K562 (cell line): Measurements from ENCODE around the gene ARHGAP18. TPM values are rescaled to one million over a fixed set of nuclear protein-coding genes. Genes with fewer than 3 reads are reported as not detected.
A peak's percentile ranks its signal among the peaks of the same experiment; 100 is the strongest.

Experiments used
- BRD9 ChIP-seq: fragments of 450-650 bp; IDR thresholded peaks from 2 replicates; pipeline ENCODE4 v1.6.1; 2018; ENCODE audit warnings: low read depth; ENCODE audit not compliant: partially characterized antibody
- CC2D1A ChIP-seq: fragments of 450-650 bp; IDR thresholded peaks from 2 replicates; pipeline ENCODE4 v1.6.1; 2017; ENCODE audit warnings: mild to moderate bottlenecking
- ETS2 ChIP-seq: IDR thresholded peaks from 2 replicates; pipeline ENCODE4 v1.6.1; 2016; ENCODE audit warnings: borderline replicate concordance, missing genetic modification characterization, mild to moderate bottlenecking, moderate library complexity, missing compliant biosample characterization; ENCODE audit not compliant: poor library complexity, severe bottlenecking
- EZH2 ChIP-seq: IDR thresholded peaks from 2 replicates; pipeline ENCODE4 v1.6.1; 2012; ENCODE audit warnings: low read depth, mild to moderate bottlenecking, inconsistent platforms, low read length, borderline replicate concordance
- GATA2 ChIP-seq: sonication (generic); formaldehyde crosslinking; IDR thresholded peaks from 2 replicates; pipeline ENCODE4 v1.4.0; 2020; ENCODE audit warnings: mild to moderate bottlenecking, missing genetic modification reagents
- PHTF2 ChIP-seq: fragments of 250-450 bp; sonication (Bioruptor Pico); IDR thresholded peaks from 2 replicates; pipeline ENCODE4 v1.5.0; 2021; ENCODE audit warnings: mild to moderate bottlenecking
- ZNF583 ChIP-seq: fragments of 250-450 bp; sonication (Bioruptor Pico); IDR thresholded peaks from 2 replicates; pipeline ENCODE4 v1.4.0; 2020
- ZNF589 ChIP-seq: fragments of 200-800 bp; sonication (Bioruptor generic); IDR thresholded peaks from 2 replicates; pipeline ENCODE4 v1.6.1; 2016; ENCODE audit warnings: low read depth, missing genetic modification characterization, missing compliant biosample characterization
- ZNF830 ChIP-seq: fragments of 250-450 bp; sonication (Bioruptor Pico); IDR thresholded peaks from 2 replicates; pipeline ENCODE4 v1.5.0; 2021; ENCODE audit warnings: mild to moderate bottlenecking
- polyA plus RNA-seq, 8 experiments: library from polyadenylated mRNA; depleted of rRNA in 4 of 8; stranded (reverse) in 5 of 8; unstranded in 3 of 8; fragments of >200 nt; fragmentation: Nextera tagmentation in 2 of 8; fragmentation: Illumina TruSeq in 1 of 8; extraction: Ambion mirVana in 2 of 8; extraction: Trizol in 1 of 8; gene quantifications; 2 replicates each; pipeline versions ENCODE4 v1.2.1 to v1.2.3, GENCODE V29; 2011 to 2014; ENCODE audit warnings: inconsistent platforms in 1 of 8, missing spikeins in 1 of 8
- total RNA-seq, 7 experiments: library from RNA; depleted of rRNA in 6 of 7; stranded (reverse); fragments of >200 nt in 6 of 7; fragmentation: Illumina TruSeq in 2 of 7; extraction: Trizol in 2 of 7; gene quantifications; 2 replicates each; pipeline versions ENCODE4 v1.2.1 to v1.2.3, GENCODE V29; 2011 to 2021; ENCODE audit warnings: low replicate concordance in 1 of 7
- TF ChIP-seq, protein P1 (sequence below): IDR thresholded peaks from 3 replicates; pipeline ENCODE4 v1.6.1; 2011; ENCODE audit warnings: borderline replicate concordance, mild to moderate bottlenecking, moderate library complexity; ENCODE audit not compliant: insufficient read length; ENCODE audit errors: extremely low read depth
- TF ChIP-seq, protein P2 (sequence below): fragments of 450-650 bp; IDR thresholded peaks from 2 replicates; pipeline ENCODE4 v1.6.1; 2017; ENCODE audit warnings: antibody characterized with exemption, mild to moderate bottlenecking
- TF ChIP-seq, protein P3 (sequence below): sonication (generic); formaldehyde crosslinking; IDR thresholded peaks from 2 replicates; pipeline ENCODE4 v1.8.0; 2022; ENCODE audit warnings: mild to moderate bottlenecking, missing genetic modification reagents
- TF ChIP-seq, protein P4 (sequence below): fragments of 450-650 bp; formaldehyde crosslinking; IDR thresholded peaks from 2 replicates; pipeline ENCODE4 v1.4.0; 2020; ENCODE audit warnings: mild to moderate bottlenecking

ARHGAP18 gene
- total and polyA plus RNA-seq, 9 of the 15 experiments (the other 6 are each of a cell fraction or from before 2014, with no cell fraction given), result 13.3 to 29.7 (median 21.1) TPM

DNA sequence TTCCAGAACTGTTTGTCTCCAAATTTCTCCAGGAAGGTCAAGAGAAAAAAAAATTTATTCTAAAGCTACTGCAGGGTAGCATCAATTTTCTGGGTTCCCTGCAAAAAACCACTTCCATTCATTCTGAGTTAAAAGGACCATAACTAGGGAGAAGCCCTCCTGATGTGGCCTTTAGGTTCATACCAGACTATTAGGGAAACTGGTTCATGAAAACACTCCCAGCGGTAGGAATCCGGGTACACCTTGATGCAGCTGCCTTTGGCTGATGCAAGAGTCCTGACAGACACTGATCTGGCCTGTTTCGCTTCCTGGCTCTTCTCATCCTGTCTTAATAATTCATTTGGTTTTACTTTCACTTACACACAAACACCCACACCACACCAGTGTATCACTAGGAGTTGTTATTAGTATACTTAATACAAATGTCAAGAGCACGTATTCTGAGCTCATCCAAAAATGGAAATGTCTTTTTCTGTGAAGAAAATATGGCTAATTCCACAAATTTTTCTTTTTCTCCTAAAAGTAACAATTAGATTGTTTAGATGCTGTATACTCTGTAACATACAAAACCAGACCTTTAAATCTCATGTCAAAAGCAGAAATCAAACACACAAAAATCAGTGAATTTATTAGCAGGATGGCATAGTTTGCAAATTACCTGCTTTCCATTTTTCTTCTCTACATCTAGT is 38.4 kb upstream of the ARHGAP18 start (continued):
- TF ChIP-seq, protein P1, sequence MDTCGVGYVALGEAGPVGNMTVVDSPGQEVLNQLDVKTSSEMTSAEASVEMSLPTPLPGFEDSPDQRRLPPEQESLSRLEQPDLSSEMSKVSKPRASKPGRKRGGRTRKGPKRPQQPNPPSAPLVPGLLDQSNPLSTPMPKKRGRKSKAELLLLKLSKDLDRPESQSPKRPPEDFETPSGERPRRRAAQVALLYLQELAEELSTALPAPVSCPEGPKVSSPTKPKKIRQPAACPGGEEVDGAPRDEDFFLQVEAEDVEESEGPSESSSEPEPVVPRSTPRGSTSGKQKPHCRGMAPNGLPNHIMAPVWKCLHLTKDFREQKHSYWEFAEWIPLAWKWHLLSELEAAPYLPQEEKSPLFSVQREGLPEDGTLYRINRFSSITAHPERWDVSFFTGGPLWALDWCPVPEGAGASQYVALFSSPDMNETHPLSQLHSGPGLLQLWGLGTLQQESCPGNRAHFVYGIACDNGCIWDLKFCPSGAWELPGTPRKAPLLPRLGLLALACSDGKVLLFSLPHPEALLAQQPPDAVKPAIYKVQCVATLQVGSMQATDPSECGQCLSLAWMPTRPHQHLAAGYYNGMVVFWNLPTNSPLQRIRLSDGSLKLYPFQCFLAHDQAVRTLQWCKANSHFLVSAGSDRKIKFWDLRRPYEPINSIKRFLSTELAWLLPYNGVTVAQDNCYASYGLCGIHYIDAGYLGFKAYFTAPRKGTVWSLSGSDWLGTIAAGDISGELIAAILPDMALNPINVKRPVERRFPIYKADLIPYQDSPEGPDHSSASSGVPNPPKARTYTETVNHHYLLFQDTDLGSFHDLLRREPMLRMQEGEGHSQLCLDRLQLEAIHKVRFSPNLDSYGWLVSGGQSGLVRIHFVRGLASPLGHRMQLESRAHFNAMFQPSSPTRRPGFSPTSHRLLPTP, result no peak
- TF ChIP-seq BRD9, result peak; percentile 87
- TF ChIP-seq EZH2, result no peak
- TF ChIP-seq CC2D1A, result no peak
- no peak for TF ChIP-seq ETS2 (tag)
- TF ChIP-seq ZNF830 (CRISPR knock-in tag), result no peak
- no peak for TF ChIP-seq GATA2 (CRISPR knock-in tag)
- TF ChIP-seq ZNF583 (CRISPR knock-in tag), result peak; percentile 52; the same call in 1 of the 2 replicates
- TF ChIP-seq, protein P2, sequence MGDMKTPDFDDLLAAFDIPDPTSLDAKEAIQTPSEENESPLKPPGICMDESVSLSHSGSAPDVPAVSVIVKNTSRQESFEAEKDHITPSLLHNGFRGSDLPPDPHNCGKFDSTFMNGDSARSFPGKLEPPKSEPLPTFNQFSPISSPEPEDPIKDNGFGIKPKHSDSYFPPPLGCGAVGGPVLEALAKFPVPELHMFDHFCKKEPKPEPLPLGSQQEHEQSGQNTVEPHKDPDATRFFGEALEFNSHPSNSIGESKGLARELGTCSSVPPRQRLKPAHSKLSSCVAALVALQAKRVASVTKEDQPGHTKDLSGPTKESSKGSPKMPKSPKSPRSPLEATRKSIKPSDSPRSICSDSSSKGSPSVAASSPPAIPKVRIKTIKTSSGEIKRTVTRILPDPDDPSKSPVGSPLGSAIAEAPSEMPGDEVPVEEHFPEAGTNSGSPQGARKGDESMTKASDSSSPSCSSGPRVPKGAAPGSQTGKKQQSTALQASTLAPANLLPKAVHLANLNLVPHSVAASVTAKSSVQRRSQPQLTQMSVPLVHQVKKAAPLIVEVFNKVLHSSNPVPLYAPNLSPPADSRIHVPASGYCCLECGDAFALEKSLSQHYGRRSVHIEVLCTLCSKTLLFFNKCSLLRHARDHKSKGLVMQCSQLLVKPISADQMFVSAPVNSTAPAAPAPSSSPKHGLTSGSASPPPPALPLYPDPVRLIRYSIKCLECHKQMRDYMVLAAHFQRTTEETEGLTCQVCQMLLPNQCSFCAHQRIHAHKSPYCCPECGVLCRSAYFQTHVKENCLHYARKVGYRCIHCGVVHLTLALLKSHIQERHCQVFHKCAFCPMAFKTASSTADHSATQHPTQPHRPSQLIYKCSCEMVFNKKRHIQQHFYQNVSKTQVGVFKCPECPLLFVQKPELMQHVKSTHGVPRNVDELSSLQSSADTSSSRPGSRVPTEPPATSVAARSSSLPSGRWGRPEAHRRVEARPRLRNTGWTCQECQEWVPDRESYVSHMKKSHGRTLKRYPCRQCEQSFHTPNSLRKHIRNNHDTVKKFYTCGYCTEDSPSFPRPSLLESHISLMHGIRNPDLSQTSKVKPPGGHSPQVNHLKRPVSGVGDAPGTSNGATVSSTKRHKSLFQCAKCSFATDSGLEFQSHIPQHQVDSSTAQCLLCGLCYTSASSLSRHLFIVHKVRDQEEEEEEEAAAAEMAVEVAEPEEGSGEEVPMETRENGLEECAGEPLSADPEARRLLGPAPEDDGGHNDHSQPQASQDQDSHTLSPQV, result peak; percentile 69
- peak; percentile 84 for TF ChIP-seq ZNF589 (CRISPR knock-in tag)
- TF ChIP-seq PHTF2 (CRISPR knock-in tag), result no peak
- TF ChIP-seq, protein P3, sequence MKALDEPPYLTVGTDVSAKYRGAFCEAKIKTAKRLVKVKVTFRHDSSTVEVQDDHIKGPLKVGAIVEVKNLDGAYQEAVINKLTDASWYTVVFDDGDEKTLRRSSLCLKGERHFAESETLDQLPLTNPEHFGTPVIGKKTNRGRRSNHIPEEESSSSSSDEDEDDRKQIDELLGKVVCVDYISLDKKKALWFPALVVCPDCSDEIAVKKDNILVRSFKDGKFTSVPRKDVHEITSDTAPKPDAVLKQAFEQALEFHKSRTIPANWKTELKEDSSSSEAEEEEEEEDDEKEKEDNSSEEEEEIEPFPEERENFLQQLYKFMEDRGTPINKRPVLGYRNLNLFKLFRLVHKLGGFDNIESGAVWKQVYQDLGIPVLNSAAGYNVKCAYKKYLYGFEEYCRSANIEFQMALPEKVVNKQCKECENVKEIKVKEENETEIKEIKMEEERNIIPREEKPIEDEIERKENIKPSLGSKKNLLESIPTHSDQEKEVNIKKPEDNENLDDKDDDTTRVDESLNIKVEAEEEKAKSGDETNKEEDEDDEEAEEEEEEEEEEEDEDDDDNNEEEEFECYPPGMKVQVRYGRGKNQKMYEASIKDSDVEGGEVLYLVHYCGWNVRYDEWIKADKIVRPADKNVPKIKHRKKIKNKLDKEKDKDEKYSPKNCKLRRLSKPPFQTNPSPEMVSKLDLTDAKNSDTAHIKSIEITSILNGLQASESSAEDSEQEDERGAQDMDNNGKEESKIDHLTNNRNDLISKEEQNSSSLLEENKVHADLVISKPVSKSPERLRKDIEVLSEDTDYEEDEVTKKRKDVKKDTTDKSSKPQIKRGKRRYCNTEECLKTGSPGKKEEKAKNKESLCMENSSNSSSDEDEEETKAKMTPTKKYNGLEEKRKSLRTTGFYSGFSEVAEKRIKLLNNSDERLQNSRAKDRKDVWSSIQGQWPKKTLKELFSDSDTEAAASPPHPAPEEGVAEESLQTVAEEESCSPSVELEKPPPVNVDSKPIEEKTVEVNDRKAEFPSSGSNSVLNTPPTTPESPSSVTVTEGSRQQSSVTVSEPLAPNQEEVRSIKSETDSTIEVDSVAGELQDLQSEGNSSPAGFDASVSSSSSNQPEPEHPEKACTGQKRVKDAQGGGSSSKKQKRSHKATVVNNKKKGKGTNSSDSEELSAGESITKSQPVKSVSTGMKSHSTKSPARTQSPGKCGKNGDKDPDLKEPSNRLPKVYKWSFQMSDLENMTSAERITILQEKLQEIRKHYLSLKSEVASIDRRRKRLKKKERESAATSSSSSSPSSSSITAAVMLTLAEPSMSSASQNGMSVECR, result no peak
- TF ChIP-seq, protein P4, sequence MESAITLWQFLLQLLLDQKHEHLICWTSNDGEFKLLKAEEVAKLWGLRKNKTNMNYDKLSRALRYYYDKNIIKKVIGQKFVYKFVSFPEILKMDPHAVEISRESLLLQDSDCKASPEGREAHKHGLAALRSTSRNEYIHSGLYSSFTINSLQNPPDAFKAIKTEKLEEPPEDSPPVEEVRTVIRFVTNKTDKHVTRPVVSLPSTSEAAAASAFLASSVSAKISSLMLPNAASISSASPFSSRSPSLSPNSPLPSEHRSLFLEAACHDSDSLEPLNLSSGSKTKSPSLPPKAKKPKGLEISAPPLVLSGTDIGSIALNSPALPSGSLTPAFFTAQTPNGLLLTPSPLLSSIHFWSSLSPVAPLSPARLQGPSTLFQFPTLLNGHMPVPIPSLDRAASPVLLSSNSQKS (CRISPR knock-in tag), result no peak
